Ovary (tissue), 3 donors: Measurements from ENCODE around the gene FXR1.

Source experiments
- CTCF ChIP-seq, 3 donors: fragments of 450-650 bp in 2 of 3; fragments of 200-600 bp in 1 of 3; IDR thresholded peaks; one replicate each; pipeline versions ENCODE4 v1.5.1 to v1.8.0; 2016 to 2022; ENCODE audit warnings: antibody characterized with exemption in 3 of 3, mild to moderate bottlenecking in 1 of 3
- POLR2A ChIP-seq: fragments of 450-650 bp; IDR thresholded peaks from one replicate; pipeline ENCODE4 v1.6.1; 2017; ENCODE audit warnings: antibody characterized with exemption, mild to moderate bottlenecking, moderate library complexity
- donor health status: DM: no; HTN: no; CAD: no.

- TF ChIP-seq CTCF (IDR thresholded peaks at IDR 0.05) (no peak), POLR2A (no peak)
These were observed 35.4 kb downstream of the FXR1 start for GRCh38 chr3:180947761-180948390.
